NCI-H2029 treated with DMSO at 0.1 percent for 48 hours (cell line): Measurements from ENCODE around the gene MMEL1.
"Not testable (repeated sequence)": the region's sequence is repeated elsewhere in the genome, so short reads cannot be mapped to it uniquely, and the experiment has no call there.

Experiments used
- DNase-seq: peaks from one replicate; lab custom pipeline; 2025; lab: John Stamatoyannopoulos, UW

MMEL1 gene

DNA sequence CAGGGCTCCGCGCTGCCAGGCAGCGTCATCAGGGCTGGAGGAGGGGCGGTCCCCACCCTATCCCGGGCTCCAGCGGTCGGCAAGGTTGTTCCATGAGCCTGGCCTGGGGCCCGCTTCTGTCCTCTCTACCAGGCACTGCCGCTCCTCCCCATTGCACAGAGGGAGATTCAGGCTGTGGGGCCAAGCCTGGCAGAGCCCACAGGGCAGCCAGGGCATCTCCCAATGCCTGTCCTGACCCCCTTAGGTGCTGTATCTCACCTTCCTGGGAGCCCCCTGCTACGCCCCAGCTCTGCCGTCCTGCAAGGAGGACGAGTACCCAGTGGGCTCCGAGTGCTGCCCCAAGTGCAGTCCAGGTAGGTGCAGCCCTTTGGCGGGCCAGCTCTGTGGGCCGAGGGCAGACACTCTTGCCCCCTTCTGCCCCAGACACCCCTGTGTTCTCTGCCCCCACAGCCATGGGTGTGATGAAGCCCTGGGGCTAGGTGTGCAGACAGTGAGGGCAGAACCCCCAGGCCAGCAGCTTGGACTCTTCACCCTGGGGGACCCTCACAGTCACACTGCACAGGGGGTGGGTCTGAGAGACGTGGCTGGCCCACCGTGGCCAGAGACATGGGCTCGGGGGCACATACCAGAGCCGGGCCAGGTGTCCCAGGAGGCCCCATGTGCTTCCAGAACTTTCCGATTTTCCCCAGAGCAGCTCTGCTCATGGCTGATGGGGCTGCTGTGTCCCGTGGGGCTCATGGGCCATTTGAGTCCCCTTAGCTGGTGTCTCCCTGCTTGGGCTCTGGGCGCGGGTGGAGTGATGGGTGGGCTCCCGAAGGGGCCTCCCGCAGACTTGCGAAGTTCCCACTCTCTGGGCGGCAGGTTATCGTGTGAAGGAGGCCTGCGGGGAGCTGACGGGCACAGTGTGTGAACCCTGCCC is 75.1 kb downstream of the MMEL1 start:
- no peak for DNase-seq

DNA sequence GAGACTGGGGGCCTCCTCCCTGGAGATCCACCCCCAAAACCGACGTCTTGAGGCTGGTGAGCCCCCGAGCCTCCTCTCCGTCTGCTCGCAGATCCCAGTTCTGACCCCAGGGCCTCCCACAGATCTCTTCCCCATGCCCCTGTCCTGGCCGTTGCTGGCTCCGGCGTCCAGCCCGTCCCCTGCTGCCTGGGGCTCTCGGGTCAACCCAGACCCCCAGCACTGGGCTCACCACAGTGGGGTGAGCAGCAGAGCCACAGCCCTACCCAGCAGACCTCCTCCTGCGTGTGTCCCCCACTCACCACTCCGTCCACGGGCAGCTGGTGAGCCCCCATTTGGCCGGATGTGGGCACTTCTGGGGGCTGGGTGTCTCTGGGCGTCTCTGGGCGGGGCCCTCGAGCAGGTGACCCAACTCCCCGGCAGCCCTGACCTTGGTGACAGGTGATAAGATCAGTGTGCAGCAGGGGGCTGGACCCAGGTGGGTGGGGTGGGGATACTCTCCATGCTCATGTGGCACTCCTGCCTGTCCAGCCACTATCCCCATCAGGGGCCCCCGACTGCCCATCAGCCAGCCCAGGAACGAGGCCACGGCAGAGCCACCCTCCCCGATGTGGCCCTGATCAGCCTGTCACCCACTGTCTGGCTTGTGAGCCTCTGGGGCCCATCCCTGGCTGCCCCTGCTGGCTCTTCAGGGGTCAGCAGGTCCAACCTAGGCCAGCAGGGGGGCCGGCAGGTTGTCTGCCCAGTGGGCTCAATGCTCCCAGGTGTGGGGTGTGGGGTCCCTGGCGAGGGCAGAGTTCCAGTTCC is 75.9 kb downstream of the MMEL1 start:
- no peak for DNase-seq

DNA sequence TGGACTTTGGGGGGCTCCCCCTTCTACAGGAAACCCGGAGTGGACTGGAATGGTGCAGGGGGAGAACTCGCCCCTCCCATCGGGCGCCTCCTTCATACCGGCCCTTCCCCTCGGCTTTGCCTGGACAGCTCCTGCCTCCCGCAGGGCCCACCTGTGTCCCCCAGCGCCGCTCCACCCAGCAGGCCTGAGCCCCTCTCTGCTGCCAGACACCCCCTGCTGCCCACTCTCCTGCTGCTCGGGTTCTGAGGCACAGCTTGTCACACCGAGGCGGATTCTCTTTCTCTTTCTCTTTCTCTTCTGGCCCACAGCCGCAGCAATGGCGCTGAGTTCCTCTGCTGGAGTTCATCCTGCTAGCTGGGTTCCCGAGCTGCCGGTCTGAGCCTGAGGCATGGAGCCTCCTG is 76.5 kb downstream of the MMEL1 start, which contains the start of gene TNFRSF14:
TSS of gene TNFRSF14 (plus strand) at position 95 of the 401 bp plus-strand sequence. CDS start at position 389, 294 bp downstream.
- no peak for DNase-seq

DNA sequence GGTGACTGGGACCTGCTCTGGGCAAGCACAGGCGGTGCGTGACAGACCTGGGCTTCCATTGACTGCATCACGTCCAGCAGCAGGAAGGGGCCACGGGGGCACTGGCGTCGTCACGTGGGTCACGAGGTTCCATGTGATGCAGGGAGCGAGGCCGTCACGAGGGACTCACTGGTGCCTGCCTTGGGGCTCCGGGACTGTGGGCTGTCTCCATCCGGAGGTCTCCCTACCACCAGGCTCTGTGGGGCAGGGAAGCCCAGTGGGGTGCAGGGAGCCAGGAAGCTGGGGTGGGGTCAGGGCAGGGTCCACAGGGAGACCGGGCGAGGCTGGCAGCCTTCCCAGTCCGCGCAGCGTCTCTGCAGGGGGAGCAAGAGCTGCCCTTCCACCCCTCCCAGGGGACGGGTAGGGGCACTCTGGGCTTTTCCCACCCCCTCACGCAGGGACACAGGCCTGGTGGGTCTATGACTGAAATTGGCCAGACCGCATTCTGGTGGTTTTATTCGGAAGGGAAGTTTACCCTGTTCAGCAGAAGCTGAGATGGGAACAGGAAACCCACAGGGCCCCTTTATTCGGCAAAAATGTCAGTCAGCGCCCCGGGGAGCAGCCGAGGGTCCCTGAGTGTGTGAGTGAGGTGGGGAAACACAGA is 77.1 kb downstream of the MMEL1 start:
- no peak for DNase-seq

DNA sequence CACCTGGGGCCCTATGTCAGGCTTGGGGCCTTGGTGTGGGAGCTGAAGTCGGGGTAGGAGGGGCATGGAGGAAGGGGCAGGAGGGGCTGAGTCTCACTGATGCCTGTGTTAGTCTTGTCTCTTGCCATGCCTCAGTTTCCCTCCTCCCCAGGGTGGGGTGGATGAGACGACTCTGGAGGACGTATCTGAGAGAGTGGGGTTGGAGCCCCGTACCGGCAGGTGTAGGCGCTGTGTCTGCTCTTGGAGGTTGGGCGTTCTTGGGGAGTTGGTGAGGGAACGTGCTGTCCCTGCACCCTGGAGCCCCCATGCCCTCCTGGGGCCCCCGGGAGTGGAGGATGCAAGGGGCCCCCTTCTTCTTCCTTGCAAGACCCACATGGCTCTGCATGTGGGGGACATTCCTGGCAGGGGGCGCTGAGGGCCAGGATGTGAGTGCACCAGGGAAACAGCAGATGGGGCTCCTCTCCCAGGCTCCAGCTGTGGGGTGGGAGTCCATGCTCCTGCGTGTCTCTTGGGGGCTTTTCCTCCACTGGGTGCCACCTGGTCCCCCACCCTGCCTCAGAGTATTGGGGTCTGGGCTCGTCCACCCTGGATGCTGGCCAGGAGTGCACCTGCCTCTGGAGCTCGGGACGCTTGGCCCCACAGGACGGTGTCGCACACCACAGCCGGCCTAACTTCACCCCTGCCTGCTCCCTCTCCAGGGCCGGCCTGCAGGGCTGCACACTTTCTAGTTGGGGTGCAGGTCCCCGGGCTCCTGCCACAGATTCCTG is 78.0 kb downstream of the MMEL1 start:
- no peak for DNase-seq

DNA sequence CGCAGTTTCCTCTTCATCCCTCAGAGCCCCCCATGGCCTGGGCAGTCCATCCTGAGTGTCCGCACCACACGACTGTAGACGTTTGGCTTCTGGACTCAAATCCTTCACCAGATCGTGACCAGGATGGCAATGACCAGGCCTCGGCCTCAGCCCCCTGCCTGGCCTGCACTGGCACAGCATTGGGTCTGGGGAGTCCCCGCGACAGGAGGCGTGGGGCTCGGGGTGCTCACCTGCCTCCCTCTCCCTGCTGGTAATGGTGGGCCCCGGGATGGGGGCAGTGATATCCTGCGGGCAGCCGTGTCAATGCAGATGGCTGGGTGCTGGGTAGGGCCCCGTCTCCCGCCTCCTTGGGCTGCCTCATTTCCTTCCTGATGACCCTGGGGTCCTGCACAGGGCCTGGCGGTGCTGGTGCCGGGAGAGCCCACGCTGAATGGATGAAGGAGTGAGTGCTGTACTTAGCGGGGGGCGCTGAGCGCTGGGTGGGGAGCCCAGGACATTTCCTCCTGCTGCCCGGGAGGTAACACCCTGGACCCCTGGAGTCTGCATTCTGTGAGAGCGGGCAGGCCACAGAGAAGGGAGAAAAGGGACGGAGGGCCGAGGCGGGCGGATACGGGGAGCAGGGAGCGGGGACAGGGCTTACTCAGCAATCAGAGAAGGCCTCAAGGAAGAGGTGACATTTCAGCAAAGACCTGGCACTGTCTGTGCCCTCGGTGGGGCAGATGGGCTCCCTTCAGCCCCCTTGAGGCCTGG is 78.8 kb downstream of the MMEL1 start:
- DNase-seq, result no peak

DNA sequence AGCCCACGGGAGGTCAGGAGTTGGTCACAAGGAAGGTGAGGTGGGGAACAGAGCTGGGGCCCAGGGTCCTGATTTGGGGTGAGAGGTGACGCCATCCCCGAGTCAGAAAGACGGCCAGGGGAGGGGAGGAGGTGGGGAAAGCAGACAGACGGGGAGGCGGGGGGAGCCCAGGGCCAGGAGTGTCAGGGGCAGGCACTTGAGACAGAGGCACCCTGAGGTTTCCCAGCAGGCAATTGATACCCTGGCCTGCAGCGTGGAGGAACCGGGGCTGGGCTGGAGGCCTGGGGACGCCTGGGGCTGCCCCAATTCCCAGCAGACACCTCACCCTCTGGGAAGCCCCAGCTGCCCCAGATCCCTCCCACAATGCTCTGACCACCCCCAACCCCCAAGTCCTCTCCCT is 79.7 kb downstream of the MMEL1 start:
- not testable (repeated sequence) for DNase-seq

DNA sequence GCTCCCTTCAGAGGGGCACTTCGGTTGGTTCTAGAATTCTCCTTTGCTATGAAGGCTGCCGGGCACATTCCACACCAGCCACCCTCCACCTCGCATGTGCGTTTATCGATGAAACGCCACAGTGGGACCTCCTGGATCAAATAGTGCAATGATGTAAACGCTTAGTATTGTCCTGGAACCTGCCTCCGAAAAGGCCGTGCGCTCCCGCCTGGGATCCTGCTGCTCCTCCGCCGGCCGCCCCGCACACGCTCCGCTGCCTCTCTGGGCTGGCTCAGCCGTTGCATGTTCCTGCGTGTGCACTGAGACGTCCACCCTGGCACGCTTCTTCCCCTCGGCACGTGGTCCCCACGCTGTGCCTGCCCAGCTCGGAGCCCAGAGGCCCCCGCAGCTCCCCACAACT is 80.6 kb downstream of the MMEL1 start:
- no peak for DNase-seq

DNA sequence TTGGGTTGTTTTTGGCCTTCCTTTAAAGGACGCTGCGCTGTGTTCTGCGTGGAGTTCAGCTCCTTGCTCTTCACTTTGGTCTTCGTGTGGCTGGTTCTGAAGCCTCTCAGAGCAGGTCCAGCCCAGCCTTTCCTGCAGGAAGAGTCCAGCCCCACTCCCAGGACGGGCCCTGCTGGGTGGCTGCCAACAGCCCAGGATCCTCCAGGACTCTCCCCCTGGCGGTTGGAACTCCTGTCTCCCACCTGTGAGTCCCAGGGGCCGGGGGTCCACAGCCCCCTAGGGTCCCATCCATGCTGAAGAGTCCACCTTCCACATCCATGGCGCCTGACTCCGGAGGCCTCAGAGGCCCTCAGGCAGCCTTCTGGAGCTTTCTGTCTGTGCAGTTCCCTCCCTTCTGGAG is 81.3 kb downstream of the MMEL1 start:
- DNase-seq, result not testable (repeated sequence)

DNA sequence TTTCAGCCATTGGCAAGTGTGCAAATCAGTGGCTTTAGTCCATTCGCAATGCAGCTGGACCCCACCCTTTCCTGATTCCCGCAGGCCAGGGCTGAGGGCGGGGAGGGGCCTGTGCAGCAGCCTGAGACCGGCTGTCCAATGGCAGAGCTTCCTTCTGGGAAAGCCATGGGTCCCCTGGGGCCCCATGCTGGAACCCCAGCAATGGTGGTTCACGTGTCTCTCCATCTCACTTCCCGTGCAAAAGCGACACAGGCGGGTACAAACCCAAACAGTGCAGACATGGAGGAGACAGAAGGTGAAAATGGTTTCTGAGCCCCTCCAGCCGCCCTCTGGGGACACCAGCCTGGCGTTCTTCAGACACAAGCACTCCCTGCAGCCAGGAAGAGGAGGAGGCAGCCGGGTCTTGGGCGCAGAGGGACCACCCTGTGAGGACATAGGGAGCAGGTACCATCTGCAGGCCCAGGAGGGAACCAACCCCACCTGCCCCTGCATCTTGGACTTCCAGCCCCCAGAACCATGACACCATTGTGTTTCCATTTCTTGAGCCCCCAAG is 82.4 kb downstream of the MMEL1 start:
- DNase-seq, result not testable (repeated sequence)

DNA sequence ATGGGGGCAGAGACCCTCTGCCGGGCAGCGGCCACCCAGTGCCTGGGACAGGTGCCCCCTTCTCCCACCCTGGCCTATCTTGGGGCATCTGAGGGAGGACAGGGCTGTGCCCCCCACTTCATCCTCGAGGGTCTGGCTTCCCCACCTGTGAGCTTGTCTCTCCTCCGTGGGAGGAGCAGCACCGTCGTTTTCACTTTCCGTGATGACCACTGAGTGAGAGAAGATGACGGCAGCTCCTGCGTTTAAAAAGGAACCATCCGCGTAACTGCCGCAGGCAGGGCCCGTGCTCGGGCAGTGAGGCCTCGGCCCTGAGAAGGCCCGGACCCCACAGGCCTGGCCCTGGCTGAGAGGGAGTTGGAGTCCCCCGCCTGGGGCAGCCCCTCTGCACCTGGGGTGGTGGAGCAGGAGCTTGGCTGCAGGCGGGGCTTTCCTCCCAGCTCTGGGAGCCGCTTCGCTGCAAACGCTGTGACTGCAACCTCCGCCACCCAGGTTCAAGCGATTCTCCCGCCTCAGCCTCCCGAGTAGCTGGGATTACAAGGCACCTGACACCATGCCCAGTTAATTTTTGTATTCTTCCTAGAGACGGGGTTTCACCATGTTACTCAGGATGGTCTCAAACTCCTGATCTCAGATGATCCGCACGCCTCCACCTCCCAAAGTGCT is 83.3 kb downstream of the MMEL1 start:
- not testable (repeated sequence) for DNase-seq

DNA sequence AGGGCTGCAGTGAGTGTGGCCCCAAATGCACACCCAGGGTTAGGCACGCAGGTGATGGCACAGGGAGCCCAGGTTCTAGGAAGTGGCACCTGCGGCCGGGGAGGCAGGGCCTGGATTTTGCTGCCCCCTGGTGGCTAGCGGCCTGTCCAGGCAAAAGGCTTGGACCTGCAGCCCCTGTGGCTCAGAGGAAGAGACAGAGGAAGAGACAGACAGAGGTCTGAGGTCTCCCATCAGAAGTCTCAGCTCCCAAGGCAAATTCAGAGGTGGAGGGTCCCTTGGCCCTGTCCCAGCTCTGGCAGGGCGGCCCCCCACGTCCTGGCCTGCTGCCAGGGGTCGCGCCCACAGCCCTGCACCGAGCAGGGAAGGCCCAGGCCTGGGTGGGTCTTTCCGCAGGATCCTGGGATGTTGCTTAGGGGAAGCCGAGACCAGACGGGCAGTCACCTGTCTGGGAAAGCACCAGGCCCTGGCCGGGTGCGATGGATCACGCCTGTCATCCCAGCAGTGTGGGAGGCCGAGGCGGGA is 84.7 kb downstream of the MMEL1 start:
- peak; percentile 18 for DNase-seq

DNA sequence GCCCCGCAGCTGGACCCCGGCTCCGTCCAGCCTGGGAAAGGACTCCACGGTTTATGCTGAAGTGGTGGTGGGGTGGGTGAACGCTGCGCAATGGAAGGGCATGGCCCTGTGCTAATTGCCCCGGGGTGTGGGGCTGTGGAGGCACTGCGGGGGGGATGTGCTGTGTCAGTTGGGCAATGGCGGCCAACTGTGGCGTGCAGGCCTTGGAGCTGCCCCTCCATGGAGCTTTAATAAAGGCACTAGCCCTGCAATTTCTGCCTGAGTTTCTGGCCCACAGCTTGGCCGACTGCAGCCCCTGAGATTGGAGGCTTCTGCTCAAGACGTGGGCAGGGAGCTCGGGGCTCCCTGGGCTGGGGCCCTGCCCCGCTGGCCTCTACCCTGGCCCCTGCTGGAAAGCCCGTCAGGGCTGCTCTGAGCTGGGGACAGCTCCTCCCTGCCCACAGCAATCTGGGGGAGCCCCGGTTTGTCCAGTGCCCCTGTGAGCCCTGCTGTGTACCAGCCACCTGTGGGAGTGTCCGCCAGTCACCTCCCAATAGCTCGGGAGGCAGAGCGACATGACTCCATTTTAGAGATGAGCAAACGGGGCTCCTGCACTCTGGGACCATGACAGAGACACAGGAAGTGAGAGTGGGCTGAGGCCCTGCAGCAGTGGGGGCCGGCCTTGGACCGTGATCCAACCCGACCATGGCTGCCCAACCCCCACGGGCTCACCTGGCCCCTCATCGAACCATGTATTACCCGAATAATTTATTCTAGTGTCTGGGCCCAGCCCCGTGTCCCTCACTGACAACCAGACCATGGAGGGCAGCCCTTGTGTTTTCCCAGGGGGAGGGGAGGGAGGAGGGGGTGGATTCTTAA is 85.4 kb downstream of the MMEL1 start:
- DNase-seq, result no peak

DNA sequence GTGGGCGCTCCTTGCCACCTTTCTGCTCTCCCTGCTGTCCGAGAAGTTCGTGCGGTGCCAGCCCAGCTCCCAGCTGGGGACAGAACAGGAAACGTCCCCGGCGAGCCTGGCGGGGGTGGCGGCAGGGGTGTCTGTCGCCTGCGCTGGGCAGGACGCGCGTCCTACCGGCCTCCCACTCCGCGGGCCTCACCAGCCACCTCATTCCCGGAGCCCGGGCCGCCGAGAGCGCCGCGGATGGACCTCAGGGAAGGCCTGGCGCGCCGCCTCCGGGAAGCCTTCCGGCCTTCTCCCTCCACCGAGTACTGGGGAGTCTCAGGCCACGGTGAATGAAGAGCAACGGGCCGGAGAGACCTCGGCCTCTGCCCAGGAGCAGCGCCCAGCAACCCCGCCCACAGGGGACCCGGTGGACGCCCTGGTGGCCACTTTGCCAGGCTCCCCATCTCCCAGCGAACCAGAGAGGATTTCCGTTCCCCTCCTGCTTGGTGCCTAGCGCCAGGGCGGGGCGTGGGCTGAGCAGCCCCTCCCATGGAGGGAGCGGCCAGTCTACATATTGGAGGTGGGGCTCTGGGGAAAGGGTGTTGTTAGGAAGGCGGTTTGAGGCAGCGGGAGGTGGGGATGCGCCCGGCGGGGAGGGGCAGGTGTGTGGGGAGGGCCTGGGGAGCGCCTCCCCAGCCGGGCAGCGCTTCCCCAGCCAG is 86.2 kb downstream of the MMEL1 start:
- peak; percentile 40 for DNase-seq

DNA sequence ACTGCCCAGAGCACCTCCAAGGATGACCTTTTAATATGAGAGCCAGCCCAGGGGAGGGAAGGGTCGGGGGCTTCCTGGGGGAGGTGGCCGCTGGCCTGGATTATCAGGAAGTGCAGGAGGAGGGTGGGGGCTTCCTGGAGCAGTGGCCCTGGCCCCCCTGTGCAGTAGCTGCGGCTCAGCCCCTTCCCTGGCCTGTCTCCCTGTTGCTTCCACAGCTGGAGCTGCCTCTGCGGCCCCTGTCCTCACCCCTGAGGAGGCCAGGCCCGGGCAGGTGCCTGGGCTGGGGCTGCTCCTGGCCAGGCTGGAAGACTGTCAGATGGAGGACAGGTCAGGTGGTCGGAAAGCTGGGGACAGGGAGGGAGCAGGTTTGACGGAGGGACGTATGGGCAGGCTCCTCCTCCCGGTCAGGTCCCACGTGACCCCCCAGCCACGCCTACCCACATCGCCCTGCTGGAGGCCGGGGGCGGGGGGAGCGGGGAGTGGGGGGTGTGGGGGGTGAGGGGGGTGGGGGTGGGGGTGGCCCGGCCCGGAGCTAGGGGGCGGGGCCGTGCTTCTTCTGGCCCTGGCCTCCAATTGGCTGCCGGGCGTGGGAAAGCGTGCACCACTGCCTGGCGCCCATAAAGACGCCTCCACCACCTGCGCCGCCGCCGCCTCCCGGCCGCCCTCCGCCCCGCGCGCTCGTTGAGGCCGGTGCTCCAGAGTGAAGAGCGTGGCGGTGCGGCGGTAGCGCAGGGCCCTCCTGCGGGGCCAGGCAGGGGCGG is 86.9 kb downstream of the MMEL1 start:
- peak; percentile 84 for DNase-seq

DNA sequence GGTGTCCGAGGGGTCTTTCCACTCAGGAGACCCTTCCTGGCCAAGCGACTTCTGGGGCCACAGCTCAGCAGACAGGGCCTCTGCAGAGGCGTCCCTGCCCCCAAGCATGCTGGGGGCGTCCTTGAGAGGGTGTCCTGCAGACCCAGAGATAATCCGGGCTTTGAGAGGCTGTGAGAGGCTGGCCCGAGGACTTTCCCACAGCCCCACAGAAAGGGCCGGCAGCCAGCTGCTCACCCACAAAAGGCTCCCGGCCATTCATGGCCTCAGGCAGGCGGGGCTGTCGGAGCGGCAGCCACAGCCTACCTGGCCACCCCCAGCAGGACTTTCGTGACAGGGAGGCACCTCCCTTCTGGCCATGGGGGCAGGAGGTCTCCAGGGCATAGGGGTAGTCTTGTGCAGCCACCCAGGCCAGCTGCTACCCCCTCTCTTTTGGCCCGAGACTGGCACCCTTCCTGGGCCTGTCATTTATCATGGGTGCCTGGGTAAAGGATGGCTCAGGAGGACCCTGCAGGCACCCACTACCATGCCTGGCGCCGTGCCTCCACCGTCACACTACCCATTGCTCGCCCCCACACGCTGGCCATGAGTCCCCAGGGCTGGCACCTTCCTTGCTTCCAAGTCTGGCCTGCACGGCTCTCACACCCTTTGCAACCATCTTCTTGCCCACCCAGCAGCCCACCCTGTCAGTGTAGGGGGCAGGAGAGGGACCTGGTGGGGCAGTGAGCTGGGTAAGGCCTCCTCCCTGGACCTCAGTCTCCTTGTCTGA is 87.8 kb downstream of the MMEL1 start:
- no peak for DNase-seq
